ENCODE data around the gene MASP2. TPM values are rescaled to one million over a fixed set of nuclear protein-coding genes. Genes with fewer than 3 reads are reported as not detected.
"Not testable (repeated sequence)": the region's sequence is repeated elsewhere in the genome, so short reads cannot be mapped to it uniquely, and the experiment has no call there.

Gene MASP2
- total RNA-seq, 2 donors from 2014 or later: 0.31 to 0.33 TPM

DNA sequence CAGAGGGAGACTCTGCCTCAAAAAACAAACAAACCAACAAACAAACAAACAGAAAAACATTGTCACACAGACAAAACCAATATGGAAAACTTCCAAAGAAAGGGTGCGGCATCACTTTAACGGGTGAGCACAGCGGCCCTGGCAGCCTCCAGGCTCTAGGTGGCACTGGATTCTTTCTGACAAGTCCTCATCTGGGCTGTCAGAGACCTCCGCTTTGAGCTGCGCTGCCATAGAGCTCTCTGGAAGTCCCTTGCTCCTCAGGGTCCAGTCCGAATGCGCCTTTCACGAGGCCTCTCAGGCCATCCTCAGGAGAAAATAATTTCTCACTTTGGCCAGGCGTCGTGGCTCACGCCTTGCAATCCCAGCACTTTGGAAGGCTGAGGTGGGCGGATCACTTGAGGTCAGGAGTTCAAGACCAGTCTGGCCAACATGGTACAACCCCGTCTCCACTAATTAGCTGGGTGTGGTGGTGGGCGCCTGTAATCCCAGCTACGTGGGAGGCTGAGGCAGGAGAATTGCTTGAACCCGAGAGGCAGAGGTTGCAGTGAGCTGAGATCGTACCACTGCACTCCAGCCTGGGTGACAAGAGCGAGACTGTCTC lies 17.0 kb upstream of the MASP2 start:
- Mint-ChIP-seq H3K4me3 (peak overlapping the region; percentile 63), H3K36me3 (peaks cover 11% of the 10 kb centered on the region), H3K4me1 (ENCODE audit: low read depth in 2 of 2) (peaks cover 32 to 36% of the 10 kb centered on the region in 2 donors)
- not testable (repeated sequence) for ATAC-seq; H3K27ac Mint-ChIP-seq; H3K27me3 Mint-ChIP-seq; DNase-seq (ENCODE audit: low spot score); H3K9me3 Mint-ChIP-seq

DNA sequence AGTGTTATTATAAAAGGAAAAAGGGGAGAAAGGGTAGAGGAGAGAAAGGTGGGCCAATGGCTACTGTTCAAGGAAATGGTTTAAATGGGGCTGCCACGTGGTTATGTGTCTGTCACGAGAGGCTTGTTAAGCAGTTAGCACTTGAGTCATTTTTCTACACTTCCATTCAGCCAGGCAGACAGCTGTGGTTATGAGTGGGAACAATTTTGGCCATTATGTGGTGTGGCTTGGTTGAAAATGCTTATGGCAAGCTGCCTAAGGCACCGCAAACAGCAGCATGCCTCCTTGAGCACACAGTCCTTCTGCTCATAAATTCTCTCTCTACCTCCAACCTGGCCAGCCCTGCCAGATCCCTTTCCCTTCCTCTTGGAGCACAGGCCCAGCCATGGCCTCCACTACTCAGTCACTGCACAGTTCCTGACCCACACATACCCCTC lies 15.9 kb upstream of the MASP2 start:
- H3K27me3 Mint-ChIP-seq: no peaks in the 10 kb centered on the region
- DNase-seq (ENCODE audit: low spot score) (peak; percentile 85), ATAC-seq (peak; percentile 65 to 67)
- peak overlapping the region; percentile 63 for H3K4me3 Mint-ChIP-seq
- peak overlapping the region; percentile 53 to 80 for H3K27ac Mint-ChIP-seq
- peaks cover 8% of the 10 kb centered on the region for H3K36me3 Mint-ChIP-seq
- H3K9me3 Mint-ChIP-seq: no peaks in the 10 kb centered on the region
- H3K4me1 Mint-ChIP-seq (ENCODE audit: low read depth in 2 of 2): peaks cover 38 to 39% of the 10 kb centered on the region in 2 donors

DNA sequence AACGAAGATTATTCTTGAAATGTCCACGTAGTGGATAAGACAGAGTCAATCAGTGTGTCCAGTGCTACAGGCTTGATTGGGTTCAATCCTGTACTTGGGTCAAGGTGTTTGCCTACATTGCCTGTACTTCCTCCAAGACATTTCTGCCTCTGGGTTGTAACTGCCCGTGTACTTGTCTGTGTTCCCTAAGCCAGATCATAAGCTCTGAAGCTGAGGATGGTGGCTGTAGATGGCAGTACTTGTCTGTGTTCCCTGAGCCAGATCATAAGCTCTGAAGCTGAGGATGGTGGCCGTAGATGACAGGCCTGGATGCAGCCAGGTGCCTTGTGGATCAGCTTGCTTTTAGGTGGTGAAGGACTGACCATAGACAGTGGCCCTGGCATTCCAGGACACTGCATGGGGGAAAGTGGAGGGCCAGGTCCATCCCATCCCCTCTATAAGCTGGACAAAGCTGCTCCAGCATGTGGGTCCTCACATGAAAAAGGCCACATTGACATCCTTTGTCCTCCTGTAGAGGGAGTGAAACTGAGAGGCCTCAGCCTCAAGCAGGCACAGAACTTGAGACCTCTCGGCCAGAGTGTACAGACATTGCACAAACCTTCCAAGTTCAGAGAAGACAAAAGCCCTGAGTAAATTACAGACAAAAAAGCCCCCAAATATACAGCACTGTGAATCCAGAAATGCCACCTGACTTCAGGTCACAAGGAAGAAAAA lies 14.8 kb upstream of the MASP2 start:
- no peaks in the 10 kb centered on the region for H3K9me3 Mint-ChIP-seq
- no peak for DNase-seq (ENCODE audit: low spot score)
- H3K27ac Mint-ChIP-seq: peak overlapping the region in 1 of 2 donors; percentile 80
- ATAC-seq: no peak
- H3K36me3 Mint-ChIP-seq: peaks cover 8% of the 10 kb centered on the region
- peak overlapping the region; percentile 91 for H3K4me3 Mint-ChIP-seq
- peaks cover 38 to 39% of the 10 kb centered on the region in 2 donors for H3K4me1 Mint-ChIP-seq (ENCODE audit: low read depth in 2 of 2)
- H3K27me3 Mint-ChIP-seq: no peaks in the 10 kb centered on the region

DNA sequence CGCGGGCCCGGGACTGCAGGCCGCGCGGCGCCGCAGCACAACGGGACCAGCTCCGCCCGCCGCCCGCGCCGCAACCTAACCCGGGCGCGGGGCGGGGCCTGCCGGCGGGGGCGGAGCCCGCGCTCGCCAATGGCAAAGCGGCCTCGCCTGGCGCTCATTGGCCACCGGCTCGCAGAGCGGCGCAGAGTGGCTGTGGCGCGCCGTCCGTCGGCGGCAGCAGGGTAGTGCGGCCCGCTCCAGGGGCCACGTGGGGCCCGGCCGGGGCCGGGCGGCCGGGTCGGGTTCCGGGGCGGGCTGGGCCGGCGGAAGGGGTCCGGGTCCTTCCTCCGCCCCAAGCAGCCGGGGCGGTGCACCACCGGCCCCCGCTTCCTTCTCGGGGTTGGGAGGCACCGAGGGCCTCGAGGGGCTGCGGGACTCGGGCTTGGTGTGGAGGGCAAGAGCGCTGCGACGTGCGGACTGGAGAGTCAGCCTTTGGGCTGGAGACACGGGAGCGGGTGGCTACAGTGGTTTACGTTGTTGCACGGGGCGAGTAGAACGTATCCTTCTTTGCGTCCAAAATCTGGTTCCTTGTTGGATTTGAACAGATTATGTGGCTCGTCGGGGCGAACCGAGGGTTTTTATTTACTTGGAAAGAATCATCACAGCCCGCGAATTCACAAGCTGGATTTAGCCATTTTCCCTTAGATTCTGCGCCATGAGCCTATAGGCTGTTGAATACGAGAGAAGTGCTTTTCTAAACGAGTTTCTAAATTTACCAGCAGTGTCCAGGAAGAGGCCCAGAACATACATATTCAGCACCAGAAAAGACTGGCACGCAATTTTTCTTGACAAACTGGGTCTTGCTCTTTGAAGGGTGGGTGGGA lies 13.2 kb upstream of the MASP2 start, which contains the start of gene SRM:
TSS of gene SRM (minus strand) at position 51 of the 863 bp plus-strand sequence. CDS start 75 bp downstream, outside the sequence.
- Mint-ChIP-seq H3K4me3 (peak within 1 kb of the TSS; percentile 96), H3K4me1 (ENCODE audit: low read depth in 2 of 2) (peaks cover 38 to 39% of the 10 kb centered on the region in 2 donors), H3K27ac (peak within 1 kb of the TSS; percentile 82 to 89), H3K9me3 (no peaks in the 10 kb centered on the region), H3K36me3 (peaks cover 4% of the 10 kb centered on the region), H3K27me3 (no peaks in the 10 kb centered on the region)
- ATAC-seq (peak; percentile 95 to 97), DNase-seq (ENCODE audit: low spot score) (peak; percentile 94)

DNA sequence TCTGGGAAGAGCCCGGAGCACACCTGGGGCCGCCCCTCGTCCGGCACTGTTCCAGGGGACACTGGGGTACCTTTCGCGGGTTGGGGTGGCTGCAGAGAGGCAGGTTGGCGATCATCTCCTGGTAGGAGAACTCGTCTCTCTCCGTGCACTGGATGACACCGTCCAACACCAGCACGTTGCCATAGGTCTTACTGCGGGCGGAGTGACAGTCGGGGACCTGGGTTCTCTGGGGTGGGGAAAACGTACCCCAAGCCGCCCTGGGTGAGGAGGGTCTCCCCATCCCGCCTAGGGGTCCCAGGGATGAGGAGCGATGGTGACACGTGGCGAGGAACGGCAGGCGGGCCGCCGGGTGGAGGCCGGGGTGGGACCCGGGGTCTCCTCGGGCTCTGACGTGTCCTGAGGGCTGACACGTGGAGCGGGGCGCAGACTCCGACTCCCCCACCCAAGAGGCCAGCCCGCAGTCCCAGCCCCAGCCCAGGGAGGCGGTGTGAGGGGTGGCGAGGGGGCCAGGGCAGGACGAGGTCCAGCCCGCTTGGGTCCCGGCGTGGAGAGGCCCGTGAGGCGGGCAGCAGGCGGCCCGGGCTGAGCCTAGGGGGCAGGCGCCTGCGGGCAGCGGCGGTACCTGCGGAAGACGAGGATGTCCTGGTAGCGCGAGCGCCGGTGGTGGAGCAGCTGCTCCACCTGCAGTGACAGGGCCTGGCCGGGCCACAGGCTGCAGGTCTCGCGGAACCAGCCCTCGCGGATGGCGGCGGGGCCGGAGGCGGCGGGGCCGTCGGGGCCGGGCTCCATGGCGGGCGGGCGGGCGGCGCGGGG lies 12.3 kb upstream of the MASP2 start:
- DNase-seq (ENCODE audit: low spot score) (no peak), ATAC-seq (peak in 1 of 2 donors; percentile 15)
- Mint-ChIP-seq H3K36me3 (no peaks in the 10 kb centered on the region), H3K9me3 (no peaks in the 10 kb centered on the region), H3K27me3 (no peaks in the 10 kb centered on the region), H3K27ac (peak overlapping the region; percentile 82 to 89), H3K4me3 (peak overlapping the region; percentile 96), H3K4me1 (ENCODE audit: low read depth in 2 of 2) (peaks cover 38 to 39% of the 10 kb centered on the region in 2 donors)

DNA sequence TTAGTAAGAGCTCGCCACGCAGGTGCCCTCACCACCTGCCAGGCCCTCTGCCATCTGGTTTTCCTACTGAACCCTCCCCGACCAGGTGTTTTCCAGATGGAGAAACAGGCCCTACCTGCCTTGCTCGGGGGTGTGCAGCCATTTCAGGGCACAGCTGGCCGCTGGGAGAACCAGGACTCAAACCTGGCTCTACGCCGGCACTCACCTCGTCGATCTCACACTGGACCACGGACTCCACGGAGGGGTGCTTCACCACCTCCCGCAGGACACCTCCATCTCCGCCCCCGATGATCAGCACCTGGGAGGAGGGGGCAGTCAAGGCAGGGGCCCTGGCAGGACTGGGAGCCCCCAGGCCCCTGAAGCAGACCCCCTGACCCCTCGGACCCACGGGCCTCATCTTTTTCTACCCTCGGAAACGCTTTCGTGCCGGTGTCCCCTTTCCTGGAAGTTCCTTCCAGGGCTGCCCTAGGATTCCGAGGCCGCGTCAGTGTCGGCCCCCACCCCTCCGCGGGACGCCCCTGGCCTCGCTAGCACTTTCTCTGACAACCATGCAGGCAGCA lies 11.6 kb upstream of the MASP2 start:
- ATAC-seq (no peak), DNase-seq (ENCODE audit: low spot score) (no peak)
- Mint-ChIP-seq H3K27ac (peak overlapping the region; percentile 82 to 89), H3K9me3 (no peaks in the 10 kb centered on the region), H3K4me1 (ENCODE audit: low read depth in 2 of 2) (peaks cover 38 to 39% of the 10 kb centered on the region in 2 donors), H3K27me3 (no peaks in the 10 kb centered on the region), H3K4me3 (peak overlapping the region; percentile 96), H3K36me3 (no peaks in the 10 kb centered on the region)

DNA sequence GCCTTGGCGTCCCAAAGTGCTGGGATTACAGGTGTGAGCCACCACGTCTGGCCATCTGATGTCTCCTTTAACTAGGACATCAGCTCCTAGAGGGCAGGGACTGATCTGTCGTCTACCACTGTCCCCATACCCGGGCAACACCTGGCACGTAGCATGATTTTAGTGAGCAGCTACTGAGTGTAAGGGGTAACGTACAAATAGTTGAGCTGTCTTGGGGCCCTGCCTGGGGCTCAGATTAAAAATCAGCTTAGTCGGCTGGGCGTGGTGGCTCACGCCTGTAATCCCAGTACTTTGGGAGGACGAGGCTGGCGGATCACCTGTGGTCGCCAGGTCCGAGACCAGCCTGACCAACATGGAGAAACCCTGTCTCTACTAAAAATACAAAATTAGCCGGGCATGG lies 11.0 kb upstream of the MASP2 start:
- Mint-ChIP-seq H3K9me3 (no peaks in the 10 kb centered on the region), H3K27ac (no peak overlapping the region), H3K4me3 (peak overlapping the region; percentile 96), H3K27me3 (no peaks in the 10 kb centered on the region), H3K4me1 (ENCODE audit: low read depth in 2 of 2) (peaks cover 32 to 33% of the 10 kb centered on the region in 2 donors), H3K36me3 (no peaks in the 10 kb centered on the region)
- ATAC-seq: no peak
- no peak for DNase-seq (ENCODE audit: low spot score)

DNA sequence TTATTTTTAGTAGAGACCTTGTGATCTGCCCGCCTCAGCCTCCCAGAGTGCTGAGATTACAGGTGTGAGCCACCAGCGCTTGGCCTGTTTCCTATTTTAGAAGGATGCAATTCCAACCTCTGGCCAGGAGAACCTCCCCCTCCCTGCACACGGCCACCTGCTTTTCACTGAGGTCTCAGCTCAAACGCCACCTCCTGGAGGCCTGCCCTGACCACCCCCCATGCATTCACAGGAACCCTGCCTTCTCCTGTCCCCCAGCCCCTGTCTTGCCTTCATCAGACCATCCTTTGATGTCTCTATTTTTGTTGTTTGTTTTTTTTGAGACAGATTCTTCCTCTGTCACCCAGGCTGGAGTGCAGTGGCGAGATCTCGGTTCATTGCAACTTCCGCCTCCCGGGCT lies 10.4 kb upstream of the MASP2 start:
- Mint-ChIP-seq H3K9me3 (no peaks in the 10 kb centered on the region), H3K36me3 (no peaks in the 10 kb centered on the region), H3K4me3 (peak overlapping the region; percentile 25), H3K4me1 (ENCODE audit: low read depth in 2 of 2) (peaks cover 27 to 28% of the 10 kb centered on the region in 2 donors), H3K27ac (no peak overlapping the region), H3K27me3 (no peaks in the 10 kb centered on the region)
- ATAC-seq: no peak
- no peak for DNase-seq (ENCODE audit: low spot score)

DNA sequence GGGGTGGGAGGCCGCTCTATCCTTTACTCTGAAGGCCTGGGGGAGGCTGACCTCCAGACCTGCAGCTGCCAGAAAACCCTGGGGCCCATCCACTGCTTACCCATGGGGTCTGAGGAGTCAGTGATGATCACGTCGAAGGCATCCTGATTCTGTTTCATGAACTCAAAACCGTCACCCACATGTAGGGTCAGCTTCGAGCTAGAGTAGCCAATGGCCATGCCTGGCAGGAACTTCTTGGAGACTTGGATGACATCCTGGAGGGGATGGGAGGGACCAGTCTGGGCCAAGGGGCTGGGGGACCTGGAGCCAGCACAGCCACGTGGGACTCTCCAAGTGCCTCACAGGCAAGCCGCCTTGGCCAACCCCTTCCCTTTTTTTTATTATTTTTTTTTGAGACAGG lies 9.5 kb upstream of the MASP2 start:
- DNase-seq (ENCODE audit: low spot score) (no peak), ATAC-seq (no peak)
- H3K36me3 Mint-ChIP-seq: no peaks in the 10 kb centered on the region
- H3K4me1 Mint-ChIP-seq (ENCODE audit: low read depth in 2 of 2): peaks cover 18 to 23% of the 10 kb centered on the region in 2 donors
- H3K27ac Mint-ChIP-seq: no peak overlapping the region
- H3K4me3 Mint-ChIP-seq: no peak overlapping the region
- no peaks in the 10 kb centered on the region for H3K9me3 Mint-ChIP-seq
- peaks cover 0 to 2% of the 10 kb centered on the region in 2 donors for H3K27me3 Mint-ChIP-seq

DNA sequence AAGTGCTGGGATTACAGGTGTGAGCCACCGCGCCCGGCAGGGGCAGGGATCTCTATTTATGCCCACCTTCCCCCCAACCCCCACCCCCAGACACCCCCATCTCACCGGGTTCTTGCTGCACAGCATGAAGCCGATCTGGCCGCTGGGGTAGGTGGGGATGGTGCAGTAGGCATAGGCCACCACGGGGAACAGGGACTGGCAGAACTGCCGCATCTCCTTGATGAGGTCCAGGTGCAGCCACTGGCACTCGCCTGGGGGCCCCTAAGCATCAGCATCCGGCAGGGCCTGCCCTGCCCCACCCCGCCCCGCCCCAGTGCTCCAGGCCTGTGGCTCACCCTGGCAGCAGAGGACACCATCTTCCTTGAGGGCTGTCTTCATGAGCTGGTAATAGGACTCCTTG lies 8.6 kb upstream of the MASP2 start:
- DNase-seq (ENCODE audit: low spot score) (no peak), ATAC-seq (no peak)
- no peak overlapping the region for H3K27ac Mint-ChIP-seq
- peaks cover 0 to 2% of the 10 kb centered on the region in 2 donors for H3K27me3 Mint-ChIP-seq
- no peaks in the 10 kb centered on the region for H3K9me3 Mint-ChIP-seq
- H3K4me3 Mint-ChIP-seq: no peak overlapping the region
- peaks cover 12 to 19% of the 10 kb centered on the region in 2 donors for H3K4me1 Mint-ChIP-seq (ENCODE audit: low read depth in 2 of 2)
- H3K36me3 Mint-ChIP-seq: no peaks in the 10 kb centered on the region

DNA sequence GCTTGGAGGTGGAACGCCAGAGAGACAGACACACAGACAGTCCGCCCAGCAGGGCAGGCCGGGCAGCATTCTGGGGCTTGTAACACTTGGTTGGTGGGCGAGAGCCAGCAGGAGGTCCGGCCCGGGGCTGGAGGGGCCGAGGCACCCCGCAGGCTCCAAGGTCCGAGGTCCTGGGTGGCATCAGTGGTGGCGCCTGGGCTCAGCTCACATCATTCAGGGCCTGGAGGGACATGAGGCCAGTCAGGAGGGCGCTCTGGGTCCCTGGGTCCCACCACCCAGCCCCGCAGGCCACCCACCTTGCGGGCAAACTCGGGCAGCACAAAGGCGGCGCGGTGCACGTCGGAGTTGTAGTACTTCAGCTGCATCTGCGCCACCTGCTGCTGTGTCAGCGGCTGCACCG lies 7.6 kb upstream of the MASP2 start:
- Mint-ChIP-seq H3K4me3 (no peak overlapping the region), H3K27ac (no peak overlapping the region), H3K36me3 (no peaks in the 10 kb centered on the region), H3K9me3 (no peaks in the 10 kb centered on the region), H3K4me1 (ENCODE audit: low read depth in 2 of 2) (peaks cover 6 to 13% of the 10 kb centered on the region in 2 donors), H3K27me3 (peaks cover 0 to 2% of the 10 kb centered on the region in 2 donors)
- DNase-seq (ENCODE audit: low spot score) (no peak), ATAC-seq (no peak)

DNA sequence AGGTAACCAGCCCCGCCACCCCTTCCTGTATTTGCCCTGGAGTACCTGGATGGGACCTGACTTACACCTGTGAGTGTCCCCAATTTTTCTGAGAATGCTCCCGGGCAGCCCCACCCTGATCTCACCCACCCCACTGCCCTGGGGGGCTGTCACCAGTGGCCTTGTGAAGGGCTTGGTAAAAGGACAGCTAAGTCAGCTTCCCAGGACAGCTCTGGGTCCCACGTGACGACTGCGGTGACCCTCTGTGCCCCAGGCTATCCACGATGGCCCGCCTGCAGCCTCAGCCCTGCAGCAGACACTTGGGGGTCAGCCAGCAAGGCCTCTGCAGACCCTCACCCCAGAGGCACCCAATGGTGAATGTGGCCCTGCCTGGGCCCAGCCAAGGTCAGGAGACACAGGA lies 7.1 kb upstream of the MASP2 start:
- ATAC-seq: no peak
- Mint-ChIP-seq H3K9me3 (no peaks in the 10 kb centered on the region), H3K4me1 (ENCODE audit: low read depth in 2 of 2) (peaks cover 5 to 12% of the 10 kb centered on the region in 2 donors), H3K36me3 (no peaks in the 10 kb centered on the region), H3K27ac (no peak overlapping the region), H3K27me3 (peaks cover 0 to 2% of the 10 kb centered on the region in 2 donors), H3K4me3 (no peak overlapping the region)
- DNase-seq (ENCODE audit: low spot score): no peak

DNA sequence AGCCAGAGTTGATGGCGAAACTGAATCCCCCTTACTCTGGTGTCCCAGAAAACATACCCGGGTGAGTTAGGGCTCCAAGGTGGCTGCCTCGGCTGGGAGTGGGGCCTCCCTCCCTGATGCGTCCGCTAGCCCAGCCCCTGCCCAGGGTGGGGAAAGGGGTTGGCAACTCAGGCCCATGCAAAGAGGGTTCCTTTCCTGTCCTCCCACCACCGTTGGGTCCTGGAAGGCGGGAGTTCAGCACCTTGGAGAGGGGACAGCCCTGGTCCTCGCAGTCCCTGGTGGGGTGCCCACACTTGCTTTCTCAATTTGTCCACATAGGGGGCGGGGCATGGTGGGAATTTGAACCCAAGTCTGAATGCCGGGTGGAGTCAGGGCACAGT lies 6.7 kb upstream of the MASP2 start:
- Mint-ChIP-seq H3K27me3 (peaks cover 0 to 2% of the 10 kb centered on the region in 2 donors), H3K36me3 (no peaks in the 10 kb centered on the region), H3K27ac (no peak overlapping the region), H3K4me3 (no peak overlapping the region), H3K4me1 (ENCODE audit: low read depth in 2 of 2) (peaks cover under 1 to 7% of the 10 kb centered on the region in 2 donors), H3K9me3 (no peaks in the 10 kb centered on the region)
- ATAC-seq (no peak), DNase-seq (ENCODE audit: low spot score) (no peak)
